Chondrocyte (in vitro differentiated cells): ENCODE data around the gene ZNF566. TPM values are rescaled to one million over a fixed set of nuclear protein-coding genes. Genes with fewer than 3 reads are reported as not detected.

Experiments
- DNase-seq: peaks from one replicate; pipeline ENCODE4 v3.0.0; 2021; ENCODE audit warnings: mixed read lengths, low spot score
- H3K27ac Mint-ChIP-seq: one replicate; pipeline ENCODE4 v1.8.0; 2021; ENCODE audit warnings: mild to moderate bottlenecking, moderate library complexity, mixed read lengths; ENCODE audit not compliant: unreplicated experiment
- H3K27me3 Mint-ChIP-seq: 2 replicates; pipeline ENCODE4 v1.8.0; 2021; ENCODE audit warnings: low read depth, mixed read lengths
- H3K36me3 Mint-ChIP-seq: 2 replicates; pipeline ENCODE4 v1.8.0; 2021; ENCODE audit warnings: low read depth, mixed read lengths
- H3K4me1 Mint-ChIP-seq: 2 replicates; pipeline ENCODE4 v1.8.0; 2021; ENCODE audit warnings: low read depth, mild to moderate bottlenecking, mixed read lengths
- H3K4me3 Mint-ChIP-seq: one replicate; pipeline ENCODE4 v1.8.0; 2021; ENCODE audit warnings: mild to moderate bottlenecking, moderate library complexity, mixed read lengths; ENCODE audit not compliant: unreplicated experiment
- H3K9me3 Mint-ChIP-seq: 2 replicates; pipeline ENCODE4 v1.8.0; 2021; ENCODE audit warnings: low read depth, mixed read lengths
- total RNA-seq: library from RNA; stranded (reverse); gene quantifications from 3 replicates; pipeline ENCODE4 v1.2.1, GENCODE V29; 2021
- TF ChIP-seq, protein P1 (sequence below): fragments of 200-600 bp; sonication (generic); IDR thresholded peaks from 2 replicates; pipeline ENCODE4 v1.5.0; 2021; ENCODE audit warnings: antibody characterized with exemption, mild to moderate bottlenecking, moderate library complexity

ZNF566 gene
- total RNA-seq, 1 donor from 2014 or later: 12.1 TPM

DNA sequence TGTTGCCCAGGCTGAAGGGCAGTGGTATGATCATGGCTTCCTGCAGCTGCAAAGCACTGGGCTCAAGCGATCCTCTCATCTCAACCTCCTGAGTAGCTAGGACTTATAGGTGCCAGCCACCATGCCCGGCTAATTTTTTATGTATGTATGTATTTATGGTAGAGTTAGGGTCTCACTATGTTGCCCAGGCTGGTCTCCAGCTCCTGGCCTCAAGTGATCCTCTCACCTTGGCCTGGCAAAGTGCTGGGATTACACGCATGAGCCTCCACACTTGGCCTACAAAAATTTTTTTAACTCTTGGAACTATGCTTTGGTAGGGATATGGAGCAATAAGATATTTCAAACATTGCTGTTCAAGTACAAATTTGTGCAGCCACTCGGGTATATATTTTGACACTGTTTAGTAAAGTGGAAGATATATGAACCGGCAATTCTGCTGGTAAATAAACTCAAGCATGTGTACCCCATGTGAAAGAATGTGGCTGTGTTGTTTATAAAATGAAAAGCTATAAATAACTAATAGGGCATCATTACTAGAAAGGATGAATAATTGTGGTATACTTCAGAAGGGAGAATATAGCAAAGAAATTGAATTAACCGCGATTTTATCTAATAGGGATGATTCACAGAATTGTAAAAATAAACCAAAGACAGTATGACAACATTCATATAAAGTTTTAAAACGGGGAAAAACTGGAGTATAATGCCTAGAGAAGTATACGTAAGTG is 1.1 kb downstream of the ZNF566 start:
- TF ChIP-seq, protein P1, sequence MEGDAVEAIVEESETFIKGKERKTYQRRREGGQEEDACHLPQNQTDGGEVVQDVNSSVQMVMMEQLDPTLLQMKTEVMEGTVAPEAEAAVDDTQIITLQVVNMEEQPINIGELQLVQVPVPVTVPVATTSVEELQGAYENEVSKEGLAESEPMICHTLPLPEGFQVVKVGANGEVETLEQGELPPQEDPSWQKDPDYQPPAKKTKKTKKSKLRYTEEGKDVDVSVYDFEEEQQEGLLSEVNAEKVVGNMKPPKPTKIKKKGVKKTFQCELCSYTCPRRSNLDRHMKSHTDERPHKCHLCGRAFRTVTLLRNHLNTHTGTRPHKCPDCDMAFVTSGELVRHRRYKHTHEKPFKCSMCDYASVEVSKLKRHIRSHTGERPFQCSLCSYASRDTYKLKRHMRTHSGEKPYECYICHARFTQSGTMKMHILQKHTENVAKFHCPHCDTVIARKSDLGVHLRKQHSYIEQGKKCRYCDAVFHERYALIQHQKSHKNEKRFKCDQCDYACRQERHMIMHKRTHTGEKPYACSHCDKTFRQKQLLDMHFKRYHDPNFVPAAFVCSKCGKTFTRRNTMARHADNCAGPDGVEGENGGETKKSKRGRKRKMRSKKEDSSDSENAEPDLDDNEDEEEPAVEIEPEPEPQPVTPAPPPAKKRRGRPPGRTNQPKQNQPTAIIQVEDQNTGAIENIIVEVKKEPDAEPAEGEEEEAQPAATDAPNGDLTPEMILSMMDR: no peak
- peaks cover 25% of the 10 kb centered on the region for H3K4me1 Mint-ChIP-seq

GRCh38 chr19:36483653-36484052 is 5.7 kb downstream of the ZNF566 start:
- TF ChIP-seq, protein P1: no peak
- no peak overlapping the region for H3K4me3 Mint-ChIP-seq
- peaks cover 14% of the 10 kb centered on the region for H3K36me3 Mint-ChIP-seq
- no peak for DNase-seq
- peaks cover 15% of the 10 kb centered on the region for H3K4me1 Mint-ChIP-seq
- no peaks in the 10 kb centered on the region for H3K27me3 Mint-ChIP-seq
- H3K9me3 Mint-ChIP-seq: peaks cover 6% of the 10 kb centered on the region
- H3K27ac Mint-ChIP-seq: peak overlapping the region; percentile 22

More for the DNA sequence above, 1.1 kb downstream of the ZNF566 start:
- Mint-ChIP-seq H3K9me3 (peaks cover 8% of the 10 kb centered on the region), H3K4me3 (peak overlapping the region; percentile 97), H3K27ac (peak overlapping the region; percentile 100), H3K27me3 (no peaks in the 10 kb centered on the region), H3K36me3 (peaks cover 4% of the 10 kb centered on the region)
- DNase-seq: no peak

DNA sequence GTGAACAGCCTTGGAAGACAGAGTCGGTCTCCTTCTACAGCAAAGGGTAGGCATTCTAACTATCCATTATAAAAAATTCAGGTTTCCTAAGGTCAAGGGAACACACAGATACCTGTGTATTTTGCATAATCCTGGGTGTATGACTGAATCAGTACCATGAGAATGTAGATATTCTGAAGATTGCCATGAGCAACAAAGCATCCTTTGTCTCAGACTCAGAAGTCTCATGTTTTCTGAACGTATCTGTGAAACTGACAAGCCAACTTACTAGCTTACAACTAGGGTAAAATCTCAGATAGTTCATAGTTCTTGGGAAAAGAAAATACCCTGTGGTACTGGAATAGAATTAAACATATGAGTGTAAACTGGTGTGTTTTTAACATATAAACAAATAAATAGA is 6.5 kb downstream of the ZNF566 start:
- Mint-ChIP-seq H3K27ac (no peak overlapping the region), H3K36me3 (peaks cover 14% of the 10 kb centered on the region), H3K27me3 (no peaks in the 10 kb centered on the region), H3K9me3 (peaks cover 6% of the 10 kb centered on the region), H3K4me3 (no peak overlapping the region), H3K4me1 (peaks cover 7% of the 10 kb centered on the region)
- no peak for DNase-seq
- TF ChIP-seq, protein P1: no peak

DNA sequence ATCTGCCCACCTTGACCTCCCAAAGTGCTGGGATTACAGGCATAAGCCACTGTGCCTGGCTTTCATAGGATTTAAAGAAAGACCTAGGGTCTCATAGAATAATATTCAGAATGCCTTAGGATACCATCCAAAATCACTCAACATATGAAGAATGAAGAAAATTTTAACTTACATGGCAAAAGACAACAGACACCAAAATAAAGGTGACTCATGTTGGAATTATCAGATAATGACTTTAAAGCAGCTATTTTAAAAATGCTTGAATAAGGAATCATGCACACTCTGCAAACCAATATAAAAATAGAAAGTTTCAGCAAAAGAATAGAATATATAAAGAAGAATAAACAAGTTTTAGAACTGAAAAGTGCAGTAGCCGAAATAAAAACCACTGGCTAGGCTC is 29.3 kb downstream of the ZNF566 start:
- no peak for DNase-seq
- Mint-ChIP-seq H3K4me3 (no peak overlapping the region), H3K4me1 (peaks cover 12% of the 10 kb centered on the region), H3K27me3 (no peaks in the 10 kb centered on the region), H3K9me3 (peaks cover 33% of the 10 kb centered on the region), H3K27ac (no peak overlapping the region), H3K36me3 (peaks cover 39% of the 10 kb centered on the region)
- TF ChIP-seq, protein P1: no peak

GRCh38 chr19:36456831-36457230 is 32.5 kb downstream of the ZNF566 start:
- DNase-seq: no peak
- peaks cover 54% of the 10 kb centered on the region for H3K36me3 Mint-ChIP-seq
- TF ChIP-seq, protein P1: no peak
- H3K27me3 Mint-ChIP-seq: no peaks in the 10 kb centered on the region
- H3K4me3 Mint-ChIP-seq: no peak overlapping the region
- peaks cover 12% of the 10 kb centered on the region for H3K4me1 Mint-ChIP-seq
- H3K9me3 Mint-ChIP-seq: peaks cover 49% of the 10 kb centered on the region
- no peak overlapping the region for H3K27ac Mint-ChIP-seq
